Endothelial cell of umbilical vein (primary cell): Measurements from ENCODE around the gene GAB2. TPM values are rescaled to one million over a fixed set of nuclear protein-coding genes. Genes with fewer than 3 reads are reported as not detected.

Experiments used
- BruUV-seq: library from RNA; stranded (reverse); fragments of 400-500 nt; replicated peaks from 2 replicates; lab custom pipeline; 2021; lab: Mats Ljungman, UMichigan
- CTCF ChIA-PET: fragments of 300-600, 350-600 bp; sonication (Branson Sonifier 250); formaldehyde crosslinking; loops from one replicate; lab custom pipeline; 2021; ENCODE audit warnings: antibody characterized with exemption, inconsistent platforms; lab: Charles Lee
- POLR2A ChIA-PET: fragments of 300-600, 350-600 bp; sonication (Branson Sonifier 250); formaldehyde crosslinking; loops from one replicate; lab custom pipeline; 2021; ENCODE audit warnings: antibody characterized with exemption, inconsistent platforms; lab: Charles Lee
- DNase-seq: peaks from one replicate; pipeline ENCODE4 v3.0.0-alpha.2; 2011; ENCODE audit warnings: low read depth, low spot score
- FAIRE-seq: peaks from 2 replicates; lab custom pipeline; 2011; peaks lifted over from hg19 to GRCh38; lab: Jason Lieb, UNC
- H2AFZ ChIP-seq: 2 replicates; pipeline ENCODE4 v1.6.0; 2012; ENCODE audit warnings: low read depth, low read length, control low read depth, inconsistent platforms
- H3K27ac ChIP-seq: 2 replicates; pipeline ENCODE4 v1.5.1; 2011; ENCODE audit warnings: low read depth, mild to moderate bottlenecking, control low read depth, low read length, moderate library complexity; ENCODE audit not compliant: insufficient read depth
- H3K27me3 ChIP-seq, 2 experiments: 2 replicates each; pipeline versions ENCODE4 v1.6.0 to v1.6.1; 2011; ENCODE audit warnings: low read length in 2 of 2, mixed read lengths in 1 of 2; ENCODE audit not compliant: control insufficient read depth in 2 of 2, insufficient read depth in 2 of 2
- H3K36me3 ChIP-seq, 2 experiments: 2 replicates in 1 of 2; 3 replicates in 1 of 2; pipeline ENCODE4 v1.5.1; 2011; ENCODE audit warnings: low read length in 2 of 2, mild to moderate bottlenecking in 1 of 2, moderate library complexity in 1 of 2; ENCODE audit not compliant: control insufficient read depth in 2 of 2, insufficient read depth in 2 of 2; ENCODE audit errors: extremely low read depth in 1 of 2
- H3K4me1 ChIP-seq: 3 replicates; pipeline ENCODE4 v1.5.1; 2011; ENCODE audit warnings: mild to moderate bottlenecking, low read length; ENCODE audit not compliant: control insufficient read depth, insufficient read depth; ENCODE audit errors: extremely low read depth
- H3K4me2 ChIP-seq: 2 replicates; pipeline ENCODE4 v1.6.1; 2011; ENCODE audit warnings: low read length, control low read depth, mixed read lengths; ENCODE audit not compliant: insufficient read depth
- H3K4me3 ChIP-seq, 3 experiments: fragments of 200-600 bp in 1 of 3; sonication (generic), shearing (Covaris generic) in 1 of 3; replicated peaks in 1 of 3; 2 replicates each; pipeline ENCODE4 v1.5.1; 2011 to 2016; ENCODE audit warnings: control low read depth in 3 of 3, low read length in 3 of 3, mild to moderate bottlenecking in 2 of 3, inconsistent platforms in 1 of 3, low read depth in 1 of 3, moderate library complexity in 1 of 3; ENCODE audit not compliant: insufficient read depth in 1 of 3
- H3K79me2 ChIP-seq: 2 replicates; pipeline ENCODE4 v1.6.0; 2012; ENCODE audit warnings: low read length, inconsistent platforms; ENCODE audit not compliant: control insufficient read depth, insufficient read depth
- H3K9ac ChIP-seq: replicated peaks from 2 replicates; pipeline ENCODE3; 2011; ENCODE audit warnings: low read length, control low read depth; ENCODE audit not compliant: insufficient read depth; ENCODE audit errors: extremely low read depth
- H3K9me1 ChIP-seq: replicated peaks from 3 replicates; pipeline ENCODE4 v1.6.0; 2011; ENCODE audit warnings: mild to moderate bottlenecking, low read length; ENCODE audit not compliant: control insufficient read depth, insufficient read depth; ENCODE audit errors: extremely low read depth
- H3K9me3 ChIP-seq: replicated peaks from 2 replicates; pipeline ENCODE4 v1.5.1; 2012; ENCODE audit warnings: low read length, inconsistent platforms; ENCODE audit not compliant: control insufficient read depth, insufficient read depth
- H4K20me1 ChIP-seq: replicated peaks from 2 replicates; pipeline ENCODE3; 2011; ENCODE audit warnings: mild to moderate bottlenecking, low read length; ENCODE audit not compliant: control insufficient read depth, insufficient read depth; ENCODE audit errors: extremely low read depth
- EZH2 ChIP-seq: IDR thresholded peaks from 2 replicates; pipeline ENCODE4 v1.6.1; 2012; ENCODE audit warnings: borderline replicate concordance, low read depth, mild to moderate bottlenecking, moderate library complexity, low read length, inconsistent platforms; ENCODE audit not compliant: severe bottlenecking
- FOS ChIP-seq: IDR thresholded peaks from 2 replicates; pipeline ENCODE4 v1.6.1; 2011; ENCODE audit warnings: mild to moderate bottlenecking, low read length, moderate library complexity, borderline replicate concordance; ENCODE audit not compliant: insufficient read depth
- GATA2 ChIP-seq: IDR thresholded peaks from 2 replicates; pipeline ENCODE4 v1.7.0; 2011; ENCODE audit warnings: low read depth, mild to moderate bottlenecking, moderate library complexity, mixed read lengths, low read length; ENCODE audit not compliant: insufficient read length, insufficient read depth
- JUN ChIP-seq: IDR thresholded peaks from 2 replicates; pipeline ENCODE4 v1.6.1; 2011; ENCODE audit warnings: borderline replicate concordance, low read depth; ENCODE audit not compliant: insufficient read length, insufficient read depth
- MYC ChIP-seq: IDR thresholded peaks from one replicate; pipeline ENCODE4 v1.6.1; 2011; ENCODE audit warnings: mild to moderate bottlenecking, low read depth, low read length
- POLR2A ChIP-seq: IDR thresholded peaks from 2 replicates; pipeline ENCODE4 v1.6.1; 2012; ENCODE audit warnings: low read depth, mild to moderate bottlenecking, control low read depth, low read length
- POLR2AphosphoS5 ChIP-seq: IDR thresholded peaks from 2 replicates; pipeline ENCODE4 v1.6.1; 2012; ENCODE audit warnings: low read depth, mild to moderate bottlenecking, control low read depth, low read length, moderate library complexity; ENCODE audit not compliant: insufficient read depth
- dilution Hi-C: fragments of 300-500 bp; cut with MboI; formaldehyde crosslinking; loops from one replicate; pipeline ENCODE4 v1.15.0; 2019; ENCODE audit warnings: low sequenced_read_pairs; ENCODE audit not compliant: extremely low pct_ligation_motif_present
- intact Hi-C: fragments of 100-400 bp; cut with micrococcal nuclease; formaldehyde crosslinking; loops from one replicate; pipeline ENCODE4 v1.10.0; 2022
- polyA plus RNA-seq, 4 experiments: library from polyadenylated mRNA; depleted of rRNA in 3 of 4; stranded (reverse) in 3 of 4; unstranded in 1 of 4; fragments of >200 nt; gene quantifications; 2 replicates each; pipeline versions ENCODE4 v1.2.1 to v1.2.3, GENCODE V29; 2011 to 2012; ENCODE audit warnings: missing spikeins in 1 of 4
- total RNA-seq: library from RNA; stranded (reverse); gene quantifications from 2 replicates; pipeline ENCODE4 v1.2.3, GENCODE V29; 2021
- TF ChIP-seq, protein P1 (sequence below): IDR thresholded peaks from 2 replicates; pipeline ENCODE4 v1.6.1; 2011; ENCODE audit not compliant: insufficient read depth, insufficient read length
- TF ChIP-seq, protein P2 (sequence below), 2 donors: IDR thresholded peaks; 1 replicate in 1 of 2; 2 replicates in 1 of 2; pipeline ENCODE4 v1.5.1; 2011; ENCODE audit warnings: low read length in 2 of 2, mild to moderate bottlenecking in 2 of 2, moderate library complexity in 2 of 2, control low read depth in 1 of 2, inconsistent platforms in 1 of 2, low read depth in 1 of 2; ENCODE audit not compliant: insufficient read depth in 1 of 2; ENCODE audit errors: extremely low read depth in 1 of 2

GAB2 gene
- total and polyA plus RNA-seq, 2 donors (not counting 3 experiments of a cell fraction or from before 2014, with no cell fraction given), result 19.6 to 39.6 TPM

DNA sequence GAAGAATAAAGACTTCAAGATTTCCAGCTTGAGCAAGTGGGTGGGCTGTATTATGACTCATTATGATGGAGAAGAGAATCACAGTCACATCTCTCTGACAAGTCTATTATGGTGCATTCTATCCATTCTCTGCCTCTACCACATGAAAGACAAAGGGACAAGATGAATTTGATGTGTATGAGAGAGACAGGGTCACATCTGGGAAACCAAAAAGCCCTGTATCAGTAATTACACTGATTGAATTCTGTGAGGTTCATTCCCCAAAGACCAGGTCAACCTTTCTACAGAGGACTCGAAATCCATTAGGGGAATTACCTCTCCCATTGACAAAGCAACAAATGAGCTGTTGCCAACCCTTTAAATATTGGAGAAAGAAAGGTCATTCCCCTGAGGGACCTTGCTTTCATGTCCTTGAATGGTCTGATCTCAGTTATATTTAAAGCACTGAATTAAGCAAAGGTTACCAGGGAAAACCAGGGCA is 119.3 kb downstream of the GAB2 start:
- Histone ChIP-seq H3K4me3 (no peak overlapping the region), H3K9me1 (no peaks in the 10 kb centered on the region), H3K9me3 (no peaks in the 10 kb centered on the region), H4K20me1 (peaks cover 9% of the 10 kb centered on the region), H3K4me2 (no peak overlapping the region), H3K4me1 (peaks cover 6% of the 10 kb centered on the region), H3K27ac (no peak overlapping the region), H2AFZ (no peak overlapping the region), H3K27me3 (no peaks in the 10 kb centered on the region), H3K9ac (no peak overlapping the region), H3K79me2 (peaks cover 49% of the 10 kb centered on the region), H3K36me3 (no peaks in the 10 kb centered on the region)
- POLR2A ChIA-PET, result no interaction called here
- dilution Hi-C loops (no loop called here), intact Hi-C loops (no loop called here)
- TF ChIP-seq MYC (no peak), FOS (no peak), EZH2 (no peak), POLR2AphosphoS5 (no peak), GATA2 (no peak), POLR2A (no peak), JUN (no peak)
- TF ChIP-seq, protein P1, sequence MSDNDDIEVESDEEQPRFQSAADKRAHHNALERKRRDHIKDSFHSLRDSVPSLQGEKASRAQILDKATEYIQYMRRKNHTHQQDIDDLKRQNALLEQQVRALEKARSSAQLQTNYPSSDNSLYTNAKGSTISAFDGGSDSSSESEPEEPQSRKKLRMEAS, result no peak
- TF ChIP-seq, protein P2, sequence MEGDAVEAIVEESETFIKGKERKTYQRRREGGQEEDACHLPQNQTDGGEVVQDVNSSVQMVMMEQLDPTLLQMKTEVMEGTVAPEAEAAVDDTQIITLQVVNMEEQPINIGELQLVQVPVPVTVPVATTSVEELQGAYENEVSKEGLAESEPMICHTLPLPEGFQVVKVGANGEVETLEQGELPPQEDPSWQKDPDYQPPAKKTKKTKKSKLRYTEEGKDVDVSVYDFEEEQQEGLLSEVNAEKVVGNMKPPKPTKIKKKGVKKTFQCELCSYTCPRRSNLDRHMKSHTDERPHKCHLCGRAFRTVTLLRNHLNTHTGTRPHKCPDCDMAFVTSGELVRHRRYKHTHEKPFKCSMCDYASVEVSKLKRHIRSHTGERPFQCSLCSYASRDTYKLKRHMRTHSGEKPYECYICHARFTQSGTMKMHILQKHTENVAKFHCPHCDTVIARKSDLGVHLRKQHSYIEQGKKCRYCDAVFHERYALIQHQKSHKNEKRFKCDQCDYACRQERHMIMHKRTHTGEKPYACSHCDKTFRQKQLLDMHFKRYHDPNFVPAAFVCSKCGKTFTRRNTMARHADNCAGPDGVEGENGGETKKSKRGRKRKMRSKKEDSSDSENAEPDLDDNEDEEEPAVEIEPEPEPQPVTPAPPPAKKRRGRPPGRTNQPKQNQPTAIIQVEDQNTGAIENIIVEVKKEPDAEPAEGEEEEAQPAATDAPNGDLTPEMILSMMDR (IDR thresholded peaks at IDR 0.05; ENCODE audit: extremely low read depth in 1 of 2, insufficient read depth in 1 of 2, low read depth in 1 of 2, low read length in 2 of 2), result no peak
- BruUV-seq, result no TSS peak
- no peak for FAIRE-seq
- CTCF ChIA-PET, result interaction anchor here (1.0 to 1.5 kb wide), 4 partner anchors 14 to 266 kb away, joined by 3 to 5 read pairs (median 4); no protein-coding TSS in a partner anchor
- DNase-seq, result no peak
